Measurements from ENCODE around the gene CR1. TPM values are rescaled to one million over a fixed set of nuclear protein-coding genes. Genes with fewer than 3 reads are reported as not detected.
"Not testable (repeated sequence)": the region's sequence is repeated elsewhere in the genome, so short reads cannot be mapped to it uniquely, and the experiment has no call there.

Gene CR1
- total RNA-seq, 1 experiment from 2014 or later: 0.07 TPM

GRCh38 chr1:207680590-207681388, 184.8 kb downstream of the CR1 start:
- not testable (repeated sequence) for H3K36me3 ChIP-seq (replicated peaks; ENCODE audit: control insufficient read depth, insufficient read depth, low read length); H3K4me3 ChIP-seq (ENCODE audit: insufficient read depth, low read depth, low read length); H3K27me3 ChIP-seq (ENCODE audit: control insufficient read depth, insufficient read depth, low read length); DNase-seq

- not testable (repeated sequence) for DNase-seq; H3K4me3 ChIP-seq (ENCODE audit: insufficient read depth, low read depth, low read length); H3K36me3 ChIP-seq (replicated peaks; ENCODE audit: control insufficient read depth, insufficient read depth, low read length); H3K27me3 ChIP-seq (ENCODE audit: control insufficient read depth, insufficient read depth, low read length)
Measured at GRCh38 chr1:207682872-207683434, 187.0 kb downstream of the CR1 start.

- not testable (repeated sequence) for H3K36me3 ChIP-seq (replicated peaks; ENCODE audit: control insufficient read depth, insufficient read depth, low read length); H3K4me3 ChIP-seq (ENCODE audit: insufficient read depth, low read depth, low read length); DNase-seq; H3K27me3 ChIP-seq (ENCODE audit: control insufficient read depth, insufficient read depth, low read length)
Measured at GRCh38 chr1:207690551-207690950, 194.6 kb downstream of the CR1 start.

GRCh38 chr1:207691010-207691409, 195.1 kb downstream of the CR1 start:
- no peak for DNase-seq
- no peak overlapping the region for H3K4me3 ChIP-seq (ENCODE audit: insufficient read depth, low read depth, low read length)
- H3K27me3 ChIP-seq (ENCODE audit: control insufficient read depth, insufficient read depth, low read length): no peaks in the 10 kb centered on the region
- no peaks in the 10 kb centered on the region for H3K36me3 ChIP-seq (replicated peaks; ENCODE audit: control insufficient read depth, insufficient read depth, low read length)

Other genes starting within 250 kb of the CR1 start
- 15.8 and 30.5 TPM in 2 replicates for gene CD55, start 174.5 kb upstream of the CR1 start, total RNA-seq (2014; rRNA removed; shearing (Covaris generic))
- 0.48 and 1.00 TPM in 2 replicates for gene CR2, start 41.8 kb upstream of the CR1 start, total RNA-seq (2014; rRNA removed; shearing (Covaris generic))
- 0.48 TPM in 1 of 2 replicates, not detected in the other for gene CR1L, start 149.0 kb downstream of the CR1 start, total RNA-seq (2014; rRNA removed; shearing (Covaris generic))

Measured in H7 (cell line).